Skin epidermis (tissue), 12 donors: ENCODE data around the gene C1GALT1C1L.
"Not testable (repeated sequence)": the region's sequence is repeated elsewhere in the genome, so short reads cannot be mapped to it uniquely, and the experiment has no call there.

ENCODE experiments used
- H3K27ac ChIP-seq, 21 experiments: fragments of 200-600 bp; sonication (generic) in 11 of 21; one replicate each; pipeline ENCODE4 v1.5.0; 2020; ENCODE audit warnings: mild to moderate bottlenecking in 3 of 21, inconsistent platforms in 2 of 21, moderate library complexity in 2 of 21
- H3K4me3 ChIP-seq, 7 experiments: fragments of 200-600 bp; sonication (generic) in 2 of 7; one replicate each; pipeline ENCODE4 v1.5.0; 2020; ENCODE audit warnings: inconsistent platforms in 2 of 7, mild to moderate bottlenecking in 2 of 7, moderate library complexity in 1 of 7

The C1GALT1C1L gene

DNA sequence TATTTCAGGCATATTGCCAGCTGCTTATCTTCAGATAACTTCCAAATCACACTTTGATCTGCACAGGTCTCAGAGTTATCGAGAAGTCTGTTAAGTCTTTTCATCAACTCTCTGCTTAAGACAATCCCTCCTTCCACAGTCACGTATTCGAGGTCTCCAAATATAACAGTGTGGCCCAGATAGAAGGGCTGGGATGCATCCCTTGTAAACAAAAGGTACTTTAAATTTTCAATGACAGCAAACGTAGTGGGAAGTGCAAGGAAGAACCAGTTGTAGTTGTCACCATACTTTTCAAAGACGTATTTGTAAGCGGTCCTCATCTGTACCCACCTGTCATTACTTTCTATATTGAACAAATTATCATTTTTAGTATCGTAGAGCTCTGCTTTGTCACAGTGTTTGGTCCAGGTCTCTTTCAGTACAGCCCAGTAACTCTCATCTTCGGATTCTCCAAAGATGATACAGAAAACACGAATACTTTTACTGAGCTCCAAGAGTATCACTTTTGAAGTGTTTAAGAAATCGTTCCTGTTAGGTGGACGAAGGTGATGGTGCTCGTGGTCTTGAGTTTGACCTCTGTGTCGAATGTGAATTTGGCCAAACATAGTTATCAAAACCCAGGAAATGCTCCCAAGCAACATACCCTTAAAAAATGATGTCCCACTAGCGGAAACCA, 445 bp downstream of the C1GALT1C1L start:
- peak overlapping the region in 7 of 21 experiments; percentile 4 to 77 (median 24) for H3K27ac ChIP-seq
- H3K4me3 ChIP-seq: peak overlapping the region; percentile 19 to 53 (median 38)

DNA sequence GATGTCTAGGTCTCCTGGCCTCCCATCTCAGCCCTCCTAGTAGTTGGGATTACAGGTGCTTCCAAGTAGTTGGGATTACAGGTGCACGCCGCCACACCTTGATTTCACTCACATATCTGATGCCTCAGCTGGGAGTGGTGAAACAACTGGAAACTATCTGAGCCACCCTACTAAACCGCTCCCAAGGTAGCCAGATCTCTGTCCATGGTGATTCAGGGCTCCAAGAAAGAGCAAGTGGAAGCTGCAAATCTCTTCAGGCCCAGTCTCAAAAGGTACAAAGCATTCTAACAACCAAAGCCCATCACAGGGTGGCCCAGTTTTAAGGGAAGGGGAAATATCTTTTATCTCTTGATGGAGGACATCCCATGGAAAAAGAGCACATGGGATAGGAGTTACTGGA, 19.0 kb downstream of the C1GALT1C1L start:
- no peak overlapping the region for H3K4me3 ChIP-seq
- H3K27ac ChIP-seq: no peak overlapping the region

DNA sequence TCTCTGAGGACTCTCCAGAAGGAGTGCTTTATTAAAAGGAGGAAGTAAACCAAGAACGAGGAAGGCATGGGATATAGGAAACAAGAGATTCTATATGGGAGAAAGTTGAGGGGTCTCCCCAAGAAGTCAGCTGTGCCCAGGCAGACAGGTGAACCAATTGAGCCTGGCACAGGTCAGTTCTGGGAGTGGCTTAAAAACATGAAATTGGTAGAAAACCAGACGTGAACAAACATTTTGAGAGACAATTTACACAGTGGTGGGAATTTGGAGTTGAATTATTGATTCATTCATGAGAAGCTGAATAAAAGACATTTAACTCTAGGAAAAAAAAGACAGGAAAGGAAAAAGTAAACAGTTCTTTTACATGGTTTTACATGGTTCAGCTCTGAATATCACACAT, 22.7 kb downstream of the C1GALT1C1L start:
- H3K4me3 ChIP-seq: no peak overlapping the region

DNA sequence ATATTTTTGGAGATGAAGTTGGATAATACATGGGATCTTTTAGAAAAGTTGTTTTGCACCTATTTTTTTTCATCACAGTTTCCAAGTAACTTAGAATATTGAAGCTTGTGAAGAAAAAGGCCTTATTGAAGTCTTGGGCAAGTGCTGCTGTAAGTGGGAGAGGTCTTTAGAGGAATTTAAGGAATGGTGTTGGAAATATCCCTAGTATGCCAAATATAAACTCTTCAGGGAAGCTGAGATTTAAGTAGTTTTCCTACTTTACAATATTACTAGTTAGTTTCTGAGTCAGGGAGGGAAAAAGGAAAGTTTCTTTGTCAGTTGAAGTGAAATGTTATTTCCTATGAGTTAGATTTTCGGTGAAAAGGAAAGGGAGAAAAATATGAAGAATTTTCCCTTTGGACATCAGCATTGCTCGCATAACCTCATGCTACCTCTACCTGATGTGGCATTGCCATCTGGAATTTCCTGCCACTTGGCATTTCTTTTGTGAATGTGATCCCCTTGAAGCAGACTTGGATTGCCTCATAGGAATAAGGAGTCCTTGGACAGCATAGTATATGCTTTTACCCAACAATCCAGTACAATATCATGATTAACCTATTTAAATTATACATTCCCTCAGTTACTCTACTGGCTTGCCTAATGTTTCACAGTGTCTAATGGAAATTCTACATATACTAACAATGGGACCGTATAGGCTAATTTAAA, 27.1 kb downstream of the C1GALT1C1L start:
- Histone ChIP-seq H3K4me3 (no peak overlapping the region), H3K27ac (peak overlapping the region in 1 of 21 experiments; percentile 10)

More for the DNA sequence above, 22.7 kb downstream of the C1GALT1C1L start:
- no peak overlapping the region for H3K27ac ChIP-seq

GRCh38 chr2:43643680-43644079, 32.5 kb downstream of the C1GALT1C1L start:
- no peak overlapping the region for H3K4me3 ChIP-seq

DNA sequence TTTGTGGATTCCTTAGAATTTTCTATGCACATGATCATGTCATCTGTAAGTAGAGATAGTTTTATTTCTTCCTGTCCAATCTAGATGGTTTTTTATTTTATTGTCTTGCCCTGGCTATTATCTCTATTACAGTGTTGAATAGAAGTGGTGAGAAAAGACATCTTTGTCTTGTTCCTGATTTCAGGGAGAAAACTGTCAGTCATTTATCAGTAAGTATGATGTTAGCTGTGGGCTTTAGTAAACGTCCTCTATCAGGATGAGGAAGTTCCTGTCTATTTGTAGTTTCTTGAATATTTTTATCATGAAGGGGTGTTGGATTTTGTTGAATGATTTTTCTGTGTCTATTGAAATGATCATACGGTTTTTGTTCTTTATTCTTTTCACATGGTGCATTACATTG, 33.9 kb downstream of the C1GALT1C1L start:
- H3K27ac ChIP-seq: no peak overlapping the region
- no peak overlapping the region for H3K4me3 ChIP-seq

More at GRCh38 chr2:43643680-43644079, 32.5 kb downstream of the C1GALT1C1L start:
- H3K27ac ChIP-seq: no peak overlapping the region

GRCh38 chr2:43637030-43637803, 39.0 kb downstream of the C1GALT1C1L start, which contains the start of gene PLEKHH2:
PLEKHH2 (plus strand) TSS chr2:43637260; CDS start chr2:43644674, 7,414 bp downstream.
- peak within 1 kb of the TSS; percentile 59 to 93 (median 72) for H3K4me3 ChIP-seq
- H3K27ac ChIP-seq: peak within 1 kb of the TSS in 19 of 21 experiments; percentile 17 to 94 (median 68)

DNA sequence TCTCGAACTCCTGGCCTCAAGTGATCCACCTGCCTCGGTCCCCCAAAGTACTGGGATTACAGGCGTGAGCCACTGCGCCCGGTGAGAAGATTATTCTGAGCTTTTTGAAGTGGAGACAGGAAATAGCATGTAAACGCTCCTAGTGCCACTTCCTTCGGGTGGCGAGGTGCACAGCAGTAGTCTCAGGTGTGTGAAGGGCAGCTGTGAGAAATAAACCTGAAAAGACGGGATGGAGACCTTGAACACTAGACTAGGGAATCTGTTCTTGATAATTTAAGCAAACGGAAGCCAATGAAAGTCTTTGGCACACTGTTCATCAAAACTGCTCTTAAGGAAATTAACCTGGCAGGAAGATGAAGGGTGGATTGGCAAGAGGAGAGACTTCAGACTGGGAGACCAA, 39.6 kb downstream of the C1GALT1C1L start:
- Histone ChIP-seq H3K27ac (peak overlapping the region in 4 of 21 experiments; percentile 17 to 79 (median 44)), H3K4me3 (peak overlapping the region; percentile 59 to 93 (median 72))

GRCh38 chr2:43636153-43636552, 40.1 kb downstream of the C1GALT1C1L start:
- H3K27ac ChIP-seq: not testable (repeated sequence)

DNA sequence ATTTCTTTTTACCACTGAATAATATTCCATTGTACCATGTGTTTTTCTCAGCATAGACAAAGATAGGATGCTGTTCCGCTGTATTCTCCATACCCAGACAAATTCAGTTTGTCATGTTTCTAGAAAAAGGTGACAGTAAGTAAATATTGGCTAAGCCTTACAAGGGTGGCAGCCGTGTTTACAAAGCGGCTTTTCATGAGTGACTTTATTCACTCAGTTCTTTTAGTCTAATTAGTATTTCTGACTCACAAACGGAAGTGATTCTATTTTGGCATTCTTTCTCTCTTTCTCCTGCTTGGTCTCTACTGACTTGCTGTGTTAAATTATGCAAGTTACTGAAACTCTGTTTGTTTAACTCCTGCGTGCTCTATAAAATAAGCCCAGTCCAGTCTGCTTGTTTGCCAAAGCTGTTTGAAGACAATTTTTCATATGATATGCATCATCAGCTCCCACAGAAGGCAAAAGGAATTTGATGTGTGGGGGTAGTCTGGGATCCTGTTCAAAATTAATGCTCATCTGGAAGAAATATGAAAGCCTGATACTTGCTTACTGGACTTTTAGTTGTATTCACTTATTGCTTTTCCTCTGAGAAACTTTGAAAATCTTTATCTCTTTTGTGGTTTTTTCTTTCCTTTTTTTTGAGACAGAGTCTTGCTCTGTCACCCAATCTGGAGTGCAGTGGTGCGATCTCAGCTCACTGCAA, 41.5 kb downstream of the C1GALT1C1L start:
- no peak overlapping the region for H3K4me3 ChIP-seq

More at GRCh38 chr2:43636153-43636552, 40.1 kb downstream of the C1GALT1C1L start:
- not testable (repeated sequence) for H3K4me3 ChIP-seq

GRCh38 chr2:43631618-43632317, 44.5 kb downstream of the C1GALT1C1L start:
- H3K27ac ChIP-seq: no peak overlapping the region
- no peak overlapping the region for H3K4me3 ChIP-seq

More for the DNA sequence above, 41.5 kb downstream of the C1GALT1C1L start:
- peak overlapping the region in 12 of 21 experiments; percentile 1 to 70 (median 36) for H3K27ac ChIP-seq
